Thoracic aorta (tissue), 2 donors: ENCODE data around the gene COL25A1. TPM values are rescaled to one million over a fixed set of nuclear protein-coding genes. Genes with fewer than 3 reads are reported as not detected.
"Not testable (repeated sequence)": the region's sequence is repeated elsewhere in the genome, so short reads cannot be mapped to it uniquely, and the experiment has no call there.

Experiments
- ATAC-seq: fragments of 150-250 bp; one replicate; pipeline ENCODE4 v1.8.0; 2017; ENCODE audit warnings: low read depth; ENCODE audit not compliant: insufficient number of reproducible peaks, low FRiP score
- DNase-seq: peaks from one replicate; pipeline ENCODE4 v3.0.0-alpha.2; 2020; ENCODE audit warnings: low spot score
- H3K27ac ChIP-seq, 2 donors: fragments of 200-600 bp; sonication (generic); 1 replicate in 1 of 2; 2 replicates in 1 of 2; pipeline ENCODE4 v1.5.1; 2016; ENCODE audit warnings: mild to moderate bottlenecking in 2 of 2, moderate library complexity in 2 of 2
- H3K27me3 ChIP-seq: fragments of 200-600 bp; sonication (generic); replicated peaks from 2 replicates; pipeline ENCODE4 v1.6.0; 2016; ENCODE audit warnings: mild to moderate bottlenecking; ENCODE audit not compliant: insufficient read depth
- H3K36me3 ChIP-seq: fragments of 200-600 bp; sonication (generic); one replicate; pipeline ENCODE4 v1.5.1; 2016
- H3K4me1 ChIP-seq, 2 donors: fragments of 200-600 bp; sonication (generic); 1 replicate in 1 of 2; 2 replicates in 1 of 2; pipeline versions ENCODE4 v1.5.1 to v1.6.0; 2016; ENCODE audit warnings: low read depth in 2 of 2, mild to moderate bottlenecking in 1 of 2; ENCODE audit not compliant: control insufficient read depth in 1 of 2
- H3K4me3 ChIP-seq: fragments of 200-600 bp; sonication (generic); 2 replicates; pipeline ENCODE4 v1.5.1; 2016; ENCODE audit warnings: mild to moderate bottlenecking
- H3K9me3 ChIP-seq: fragments of 200-600 bp; sonication (generic); 2 replicates; pipeline ENCODE4 v1.5.1; 2016
- total RNA-seq, 2 donors: library from RNA; depleted of rRNA; stranded (reverse); fragments of >200 nt; gene quantifications; one replicate each; pipeline versions ENCODE4 v1.1.0 to v1.2.3, GENCODE V29; 2016
- TF ChIP-seq, protein P1 (sequence below): fragments of 200-600 bp; sonication (generic); IDR thresholded peaks from one replicate; pipeline ENCODE4 v1.5.1; 2019; ENCODE audit warnings: antibody characterized with exemption

The COL25A1 gene
- total RNA-seq, 2 donors from 2014 or later = 0.42 to 0.81 TPM

DNA sequence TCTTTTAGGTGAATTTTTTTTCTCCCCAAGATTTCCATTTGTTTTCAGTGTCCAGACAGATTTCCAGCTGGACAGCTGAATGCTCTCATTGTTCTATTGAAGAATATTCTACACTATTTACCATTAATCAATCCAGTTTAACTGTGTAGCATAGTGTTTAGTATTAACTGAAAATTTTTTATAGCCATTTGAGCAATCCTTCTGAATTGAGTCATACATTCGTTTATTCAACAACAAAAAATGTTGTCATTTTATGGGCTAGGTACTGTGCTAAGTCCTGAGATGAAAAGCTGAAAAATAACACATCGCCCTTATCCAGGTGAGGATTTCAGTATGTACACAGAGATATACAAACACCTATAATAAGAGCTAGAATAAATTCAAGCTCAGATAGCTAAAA is 223.3 kb downstream of the COL25A1 start:
- no peak for ATAC-seq
- no peaks in the 10 kb centered on the region for H3K36me3 ChIP-seq
- no peaks in the 10 kb centered on the region for H3K9me3 ChIP-seq
- no peak overlapping the region for H3K27ac ChIP-seq
- TF ChIP-seq, protein P1, sequence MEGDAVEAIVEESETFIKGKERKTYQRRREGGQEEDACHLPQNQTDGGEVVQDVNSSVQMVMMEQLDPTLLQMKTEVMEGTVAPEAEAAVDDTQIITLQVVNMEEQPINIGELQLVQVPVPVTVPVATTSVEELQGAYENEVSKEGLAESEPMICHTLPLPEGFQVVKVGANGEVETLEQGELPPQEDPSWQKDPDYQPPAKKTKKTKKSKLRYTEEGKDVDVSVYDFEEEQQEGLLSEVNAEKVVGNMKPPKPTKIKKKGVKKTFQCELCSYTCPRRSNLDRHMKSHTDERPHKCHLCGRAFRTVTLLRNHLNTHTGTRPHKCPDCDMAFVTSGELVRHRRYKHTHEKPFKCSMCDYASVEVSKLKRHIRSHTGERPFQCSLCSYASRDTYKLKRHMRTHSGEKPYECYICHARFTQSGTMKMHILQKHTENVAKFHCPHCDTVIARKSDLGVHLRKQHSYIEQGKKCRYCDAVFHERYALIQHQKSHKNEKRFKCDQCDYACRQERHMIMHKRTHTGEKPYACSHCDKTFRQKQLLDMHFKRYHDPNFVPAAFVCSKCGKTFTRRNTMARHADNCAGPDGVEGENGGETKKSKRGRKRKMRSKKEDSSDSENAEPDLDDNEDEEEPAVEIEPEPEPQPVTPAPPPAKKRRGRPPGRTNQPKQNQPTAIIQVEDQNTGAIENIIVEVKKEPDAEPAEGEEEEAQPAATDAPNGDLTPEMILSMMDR = no peak
- H3K4me1 ChIP-seq = peaks cover 0 to 4% of the 10 kb centered on the region in 2 donors
- no peaks in the 10 kb centered on the region for H3K27me3 ChIP-seq
- no peak overlapping the region for H3K4me3 ChIP-seq
- no peak for DNase-seq

GRCh38 chr4:109078724-109079123 is 223.7 kb downstream of the COL25A1 start:
- H3K27ac ChIP-seq = no peak overlapping the region
- ATAC-seq (no peak), DNase-seq (no peak)
- peaks cover 0 to 4% of the 10 kb centered on the region in 2 donors for H3K4me1 ChIP-seq
- TF ChIP-seq, protein P1 = no peak
- no peaks in the 10 kb centered on the region for H3K36me3 ChIP-seq
- no peaks in the 10 kb centered on the region for H3K27me3 ChIP-seq
- H3K4me3 ChIP-seq = no peak overlapping the region
- no peaks in the 10 kb centered on the region for H3K9me3 ChIP-seq

- Histone ChIP-seq H3K9me3 (no peaks in the 10 kb centered on the region), H3K4me3 (no peak overlapping the region), H3K36me3 (no peaks in the 10 kb centered on the region), H3K27me3 (no peaks in the 10 kb centered on the region), H3K4me1 (peaks cover 0 to 4% of the 10 kb centered on the region in 2 donors), H3K27ac (no peak overlapping the region)
- TF ChIP-seq, protein P1 = no peak
- no peak for ATAC-seq
- DNase-seq = no peak
These were observed 225.0 kb downstream of the COL25A1 start for GRCh38 chr4:109077505-109077904.

GRCh38 chr4:109076709-109077108 is 225.7 kb downstream of the COL25A1 start:
- not testable (repeated sequence) for H3K4me1 ChIP-seq, DNase-seq, H3K27me3 ChIP-seq, H3K27ac ChIP-seq, H3K36me3 ChIP-seq, H3K9me3 ChIP-seq, ATAC-seq, H3K4me3 ChIP-seq

- Histone ChIP-seq H3K9me3 (no peaks in the 10 kb centered on the region), H3K4me3 (no peak overlapping the region), H3K4me1 (peaks cover 0 to 4% of the 10 kb centered on the region in 2 donors), H3K36me3 (no peaks in the 10 kb centered on the region), H3K27me3 (no peaks in the 10 kb centered on the region), H3K27ac (no peak overlapping the region)
- ATAC-seq = no peak
- TF ChIP-seq, protein P1 = no peak
- DNase-seq = no peak
These were observed 226.8 kb downstream of the COL25A1 start for GRCh38 chr4:109075621-109076020.

DNA sequence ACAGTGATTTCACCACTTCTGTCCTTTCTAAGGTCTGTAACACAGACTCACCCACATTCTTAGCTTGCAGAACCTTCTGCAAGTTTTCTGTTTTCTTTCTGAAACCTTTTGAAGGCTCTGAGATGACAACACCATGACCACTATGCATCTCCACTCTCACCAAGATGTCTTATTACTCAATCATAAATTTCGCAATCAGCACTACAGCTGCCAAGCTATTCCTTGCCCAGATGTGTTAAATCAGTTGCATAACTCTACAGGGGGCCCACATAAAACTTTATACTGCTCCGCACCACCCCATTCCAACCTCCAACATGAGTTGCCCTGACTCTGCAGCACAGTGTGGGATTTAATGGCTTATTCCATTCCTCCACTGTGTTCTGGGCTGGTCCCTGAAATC is 229.9 kb downstream of the COL25A1 start:
- H3K27ac ChIP-seq = no peak overlapping the region
- no peaks in the 10 kb centered on the region for H3K27me3 ChIP-seq
- no peaks in the 10 kb centered on the region for H3K36me3 ChIP-seq
- ATAC-seq (no peak), DNase-seq (no peak)
- TF ChIP-seq, protein P1 = no peak
- H3K9me3 ChIP-seq = no peaks in the 10 kb centered on the region
- H3K4me1 ChIP-seq = no peaks in the 10 kb centered on the region
- H3K4me3 ChIP-seq = no peak overlapping the region

- not testable (repeated sequence) for ATAC-seq, H3K9me3 ChIP-seq, H3K4me1 ChIP-seq, H3K4me3 ChIP-seq, DNase-seq, H3K27me3 ChIP-seq, H3K36me3 ChIP-seq, H3K27ac ChIP-seq
These were observed 231.8 kb downstream of the COL25A1 start for GRCh38 chr4:109070677-109071076.
